ENCODE measurements around the gene SYNJ2. TPM values are rescaled to one million over a fixed set of nuclear protein-coding genes. Genes with fewer than 3 reads are reported as not detected.
A peak's percentile ranks its signal among the peaks of the same experiment; 100 is the strongest.

Gene SYNJ2
- polyA plus RNA-seq, 2 of the 4 experiments (the other 2 are of a cell fraction) = 22.3 to 26.5 TPM

GRCh38 chr6:158057213-158057987 is 75.7 kb downstream of the SYNJ2 start (continued):
- no peak for TF ChIP-seq CEBPB (IDR thresholded peaks at IDR 0.05)
- TF ChIP-seq CBX8 (IDR thresholded peaks at IDR 0.05) = no peak

GRCh38 chr6:158058171-158058651 is 76.5 kb downstream of the SYNJ2 start:
- no peak for ATAC-seq
- Histone ChIP-seq H3K9me3 (no peaks in the 10 kb centered on the region), H3K4me3 (no peak overlapping the region), H3K4me1 (peaks cover 60% of the 10 kb centered on the region), H3K27ac (peak overlapping the region; percentile 94 to 98), H3K4me2 (peak overlapping the region; percentile 76; the same call in 2 of the 3 replicates)
- POLR2A ChIA-PET = interaction anchor here (1.4 kb wide), 1 partner anchor 17 kb away, joined by 4 read pairs; no protein-coding TSS in a partner anchor
- TF ChIP-seq SMC3 (IDR thresholded peaks at IDR 0.05) (no peak), RAD21 (conservative IDR thresholded peaks at IDR 0.05 in 1 of 2, IDR thresholded peaks at IDR 0.05 in 1 of 2) (no peak), EP300 (IDR thresholded peaks at IDR 0.05) (no peak), GATA3 (IDR thresholded peaks at IDR 0.05; ENCODE audit: borderline replicate concordance) (no peak), HOXB5 (CRISPR knock-in tag; IDR thresholded peaks at IDR 0.05) (no peak), ZFP36 (IDR thresholded peaks at IDR 0.05; ENCODE audit: borderline replicate concordance, partially characterized antibody) (no peak), CHD4 (IDR thresholded peaks at IDR 0.05; ENCODE audit: borderline replicate concordance) (no peak), CBX2 (IDR thresholded peaks at IDR 0.05; ENCODE audit: borderline replicate concordance, low read depth) (no peak), BCL3 (IDR thresholded peaks at IDR 0.05) (no peak), SREBF2 (IDR thresholded peaks at IDR 0.05) (no peak), E2F6 (IDR thresholded peaks at IDR 0.05; ENCODE audit: borderline replicate concordance, low read depth) (no peak), PBX3 (IDR thresholded peaks at IDR 0.05) (no peak)
- CTCF ChIA-PET = interaction anchor here (1.6 to 7.6 kb wide), 2 partner anchors 14 to 302 kb away, joined by 4 to 57 read pairs; no protein-coding TSS in a partner anchor
- no peak for FAIRE-seq
- DNase-seq (ENCODE audit: low read depth in 1 of 2, low spot score in 1 of 2) = no peak
- 47% methylated on average over 1 of the region's 1 CpG for WGBS (ENCODE audit: missing lambda C conversion rate)

- ChIA-PET POLR2A (no interaction called here), CTCF (interaction anchor here (1.6 to 7.6 kb wide), 4 partner anchors 13 to 303 kb away, joined by 4 to 57 read pairs (median 12); no protein-coding TSS in a partner anchor)
- H3K4me1 ChIP-seq = peaks cover 60% of the 10 kb centered on the region
- H3K4me3 ChIP-seq = no peak overlapping the region
- DNase-seq (ENCODE audit: low read depth in 1 of 2, low spot score in 1 of 2) (no peak), ATAC-seq (no peak), FAIRE-seq (no peak)
- 95% methylated on average over 6 of the region's 13 CpGs for WGBS (ENCODE audit: missing lambda C conversion rate)
- no peak overlapping the region for H3K4me2 ChIP-seq
- no peaks in the 10 kb centered on the region for H3K9me3 ChIP-seq
- H3K27ac ChIP-seq = peak overlapping the region; percentile 94 to 98
- no peak for TF ChIP-seq EHMT2 (IDR thresholded peaks at IDR 0.05; ENCODE audit: low read depth)
- no peak for TF ChIP-seq CBX8 (IDR thresholded peaks at IDR 0.05)
- TF ChIP-seq POLR2AphosphoS2 (conservative IDR thresholded peaks at IDR 0.05; ENCODE audit: low read length) = no peak
- TF ChIP-seq JUNB (IDR thresholded peaks at IDR 0.05) = no peak
- TF ChIP-seq ATOH8 (CRISPR knock-in tag; IDR thresholded peaks at IDR 0.05; ENCODE audit: low read depth) = no peak
- TF ChIP-seq HOXB5 (CRISPR knock-in tag; IDR thresholded peaks at IDR 0.05) = no peak
- TF ChIP-seq RARB (CRISPR knock-in tag; IDR thresholded peaks at IDR 0.05) = no peak
- no peak for TF ChIP-seq NFE2L2 (conservative IDR thresholded peaks at IDR 0.05; ENCODE audit: low read length)
These were observed 77.4 kb downstream of the SYNJ2 start for GRCh38 chr6:158059108-158059507.
